HG03064 (cell line): Measurements from ENCODE around the gene EHHADH.

Experiments
- ATAC-seq: cut with Tn5 transposase; IDR thresholded peaks from one replicate; pipeline ENCODE4 v1.9.1; 2021; ENCODE audit warnings: low read depth; ENCODE audit not compliant: unreplicated experiment

EHHADH gene

GRCh38 chr3:185199671-185200070 lies 54.2 kb downstream of the EHHADH start:
- no peak for ATAC-seq

GRCh38 chr3:185199206-185199605 lies 54.6 kb downstream of the EHHADH start:
- ATAC-seq: no peak

- ATAC-seq: no peak
Measured at GRCh38 chr3:185197068-185197467, 56.8 kb downstream of the EHHADH start.

GRCh38 chr3:185195652-185196051 lies 58.2 kb downstream of the EHHADH start:
- ATAC-seq: no peak

GRCh38 chr3:185188816-185189215 lies 65.0 kb downstream of the EHHADH start:
- ATAC-seq: no peak

GRCh38 chr3:185187391-185187790 lies 66.5 kb downstream of the EHHADH start:
- ATAC-seq: no peak

- no peak for ATAC-seq
Measured at GRCh38 chr3:185176750-185177359, 77.0 kb downstream of the EHHADH start.

- ATAC-seq: no peak
Measured at GRCh38 chr3:185175370-185175987, 78.4 kb downstream of the EHHADH start.

GRCh38 chr3:185172086-185173049 lies 81.5 kb downstream of the EHHADH start:
- no peak for ATAC-seq

- no peak for ATAC-seq
Measured at GRCh38 chr3:185164428-185165217, 89.2 kb downstream of the EHHADH start.

GRCh38 chr3:185162634-185163033 lies 91.2 kb downstream of the EHHADH start:
- ATAC-seq: no peak

GRCh38 chr3:185161761-185162160 lies 92.1 kb downstream of the EHHADH start:
- ATAC-seq: no peak

GRCh38 chr3:185157347-185157746 lies 96.5 kb downstream of the EHHADH start:
- no peak for ATAC-seq

- no peak for ATAC-seq
Measured at GRCh38 chr3:185155678-185156077, 98.2 kb downstream of the EHHADH start.

GRCh38 chr3:185153861-185154629 lies 99.8 kb downstream of the EHHADH start:
- ATAC-seq: no peak

- ATAC-seq: no peak
Measured at GRCh38 chr3:185153171-185153771, 100.6 kb downstream of the EHHADH start.

GRCh38 chr3:185152410-185153170 lies 101.3 kb downstream of the EHHADH start, which contains the start of gene C3orf70:
C3orf70 (minus strand) TSS chr3:185153060; CDS start chr3:185152823, 237 bp downstream.
- no peak for ATAC-seq

GRCh38 chr3:185151964-185152409 lies 101.9 kb downstream of the EHHADH start:
- no peak for ATAC-seq
